ENCODE data around the gene OR6S1. TPM values are rescaled to one million over a fixed set of nuclear protein-coding genes. Genes with fewer than 3 reads are reported as not detected.
A peak's percentile ranks its signal among the peaks of the same experiment; 100 is the strongest.
"Not testable (repeated sequence)": the region's sequence is repeated elsewhere in the genome, so short reads cannot be mapped to it uniquely, and the experiment has no call there.

OR6S1 gene
- total RNA-seq, 2 donors from 2014 or later = not detected

DNA sequence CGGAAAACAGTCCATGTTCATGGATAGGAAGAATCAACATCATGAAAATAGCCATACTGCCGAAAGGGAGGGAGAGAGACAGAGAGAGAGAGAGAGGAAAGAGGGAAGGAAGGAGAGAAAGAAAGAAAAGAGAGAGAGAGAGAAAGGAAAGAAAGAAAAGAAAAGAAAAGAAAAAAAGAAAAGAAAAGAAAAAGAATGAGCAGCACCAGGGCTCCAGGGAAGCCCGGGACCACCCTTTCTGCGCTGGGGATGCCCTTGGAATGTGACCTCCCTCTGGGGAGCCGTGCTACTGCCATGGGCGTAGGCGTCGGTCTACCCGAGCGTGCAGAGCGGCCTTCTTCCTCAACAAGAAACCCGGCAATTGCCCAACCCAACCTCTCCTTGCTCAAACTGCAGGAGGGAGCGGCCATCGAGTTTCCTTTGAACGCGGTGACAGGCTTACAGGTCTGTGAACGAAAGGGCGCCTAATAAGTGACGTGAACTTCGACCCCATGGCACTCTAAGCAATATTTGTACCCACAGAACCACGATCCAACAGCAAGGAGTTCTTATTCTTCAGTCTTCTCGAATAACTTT, 16.9 kb downstream of the OR6S1 start:
- H3K4me3 ChIP-seq = no peak overlapping the region
- WGBS = 16% methylated on average over 22 of the region's 22 CpGs
- intact Hi-C loops (cut with DNase I) = no loop called here
- H3K27ac ChIP-seq = no peak overlapping the region
- TF ChIP-seq POLR2AphosphoS5 (IDR thresholded peaks at IDR 0.05) (no peak), CTCF (IDR thresholded peaks at IDR 0.05) (no peak), POLR2A (IDR thresholded peaks at IDR 0.05) (no peak)
- H3K27me3 ChIP-seq (replicated peaks; ENCODE audit: insufficient read depth) = no peaks in the 10 kb centered on the region
- no peaks in the 10 kb centered on the region for H3K36me3 ChIP-seq
- no peaks in the 10 kb centered on the region for H3K4me1 ChIP-seq (replicated peaks)
- no peaks in the 10 kb centered on the region for H3K9me3 ChIP-seq
- DNase-seq (ENCODE audit: low spot score) = peak; percentile 20

- TF ChIP-seq POLR2AphosphoS5 (IDR thresholded peaks at IDR 0.05) = no peak
- TF ChIP-seq CTCF (IDR thresholded peaks at IDR 0.05) = no peak
- TF ChIP-seq POLR2A (IDR thresholded peaks at IDR 0.05) = no peak
- intact Hi-C loops (cut with DNase I) = no loop called here
- WGBS = 68% methylated on average over 15 of the region's 15 CpGs
Observed at GRCh38 chr14:20623798-20624197, 17.7 kb downstream of the OR6S1 start.

GRCh38 chr14:20622816-20623291, 18.6 kb downstream of the OR6S1 start:
- H3K27ac ChIP-seq = no peak overlapping the region
- H3K9me3 ChIP-seq = no peaks in the 10 kb centered on the region
- H3K27me3 ChIP-seq (replicated peaks; ENCODE audit: insufficient read depth) = no peaks in the 10 kb centered on the region
- H3K36me3 ChIP-seq = no peaks in the 10 kb centered on the region
- H3K4me1 ChIP-seq (replicated peaks) = no peaks in the 10 kb centered on the region
- DNase-seq (ENCODE audit: low spot score) = no peak
- intact Hi-C loops (cut with DNase I) = no loop called here
- no peak overlapping the region for H3K4me3 ChIP-seq
- TF ChIP-seq POLR2AphosphoS5 (IDR thresholded peaks at IDR 0.05) = no peak
- TF ChIP-seq POLR2A (IDR thresholded peaks at IDR 0.05) = no peak
- no peak for TF ChIP-seq CTCF (IDR thresholded peaks at IDR 0.05)
- WGBS = 41% methylated on average over 29 of the region's 29 CpGs

More at GRCh38 chr14:20623798-20624197, 17.7 kb downstream of the OR6S1 start:
- Histone ChIP-seq H3K27ac (no peak overlapping the region), H3K4me3 (no peak overlapping the region), H3K27me3 (replicated peaks; ENCODE audit: insufficient read depth) (no peaks in the 10 kb centered on the region), H3K36me3 (no peaks in the 10 kb centered on the region), H3K4me1 (replicated peaks) (no peaks in the 10 kb centered on the region), H3K9me3 (no peaks in the 10 kb centered on the region)
- DNase-seq (ENCODE audit: low spot score) = no peak

DNA sequence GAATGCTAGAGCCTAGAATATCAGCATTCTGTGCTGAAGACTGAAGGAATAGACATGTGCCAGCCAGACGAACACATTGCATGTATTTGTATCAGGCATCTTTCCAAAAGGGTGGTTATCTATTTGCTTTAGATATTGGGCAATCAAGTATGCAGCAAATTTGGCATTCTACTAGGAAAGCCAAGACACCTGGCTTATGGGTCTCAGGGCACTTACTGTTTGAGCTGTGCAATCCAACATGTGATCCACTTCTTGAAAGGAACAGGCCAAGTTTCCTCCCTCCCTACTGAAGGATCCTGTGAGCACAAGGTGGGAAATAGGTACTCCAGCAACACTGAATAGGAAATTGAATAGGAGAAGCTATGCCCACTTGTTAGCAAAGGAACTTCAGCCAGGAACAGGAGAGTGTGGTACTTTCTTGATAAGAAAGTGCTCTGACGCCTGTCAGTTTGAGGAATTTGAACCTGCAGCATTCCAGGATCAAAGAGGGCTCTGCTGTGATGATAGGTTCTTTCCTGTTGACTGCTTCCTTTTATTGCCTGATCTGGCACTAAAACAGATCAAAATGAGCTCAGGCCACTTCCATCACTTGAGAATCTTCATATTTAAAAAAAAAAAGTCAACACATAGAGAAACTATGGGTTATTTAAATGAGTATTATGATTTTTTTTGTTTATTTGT, 20.6 kb downstream of the OR6S1 start:
- intact Hi-C loops (cut with DNase I) = no loop called here

DNA sequence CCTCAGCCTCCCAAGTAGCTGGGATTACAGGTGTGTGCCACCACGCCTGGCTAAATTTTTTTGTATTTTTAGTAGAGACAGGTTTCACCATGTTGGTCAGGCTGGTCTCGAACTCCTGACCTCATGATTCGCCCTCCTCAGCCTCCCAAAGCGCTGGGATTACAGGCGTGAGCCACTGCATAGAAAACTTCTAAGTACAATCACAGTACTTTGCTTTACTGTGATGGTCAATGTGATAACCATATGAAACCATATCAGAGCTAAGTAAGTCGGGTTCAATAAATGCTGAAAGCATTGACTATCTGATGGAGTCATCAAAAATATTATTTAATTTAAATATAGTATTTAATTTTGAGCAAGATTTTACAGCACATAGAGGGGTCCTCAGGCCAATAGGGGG, 21.8 kb downstream of the OR6S1 start:
- not testable (repeated sequence) for H3K9me3 ChIP-seq; H3K27ac ChIP-seq; H3K4me1 ChIP-seq (replicated peaks); H3K4me3 ChIP-seq; H3K36me3 ChIP-seq; H3K27me3 ChIP-seq (replicated peaks; ENCODE audit: insufficient read depth); DNase-seq (ENCODE audit: low spot score)
- 93% methylated on average over 6 of the region's 6 CpGs for WGBS
- intact Hi-C loops (cut with DNase I) = loop anchor here (10.0 kb wide), 1 partner anchor 475 kb away; the partner anchor contains the start of gene ZNF219

More for the DNA sequence above, 20.6 kb downstream of the OR6S1 start:
- no peak overlapping the region for H3K4me3 ChIP-seq
- no peaks in the 10 kb centered on the region for H3K9me3 ChIP-seq
- no peak for DNase-seq (ENCODE audit: low spot score)
- TF ChIP-seq POLR2A (IDR thresholded peaks at IDR 0.05) (no peak), POLR2AphosphoS5 (IDR thresholded peaks at IDR 0.05) (peak; percentile 5)
- H3K27ac ChIP-seq = no peak overlapping the region
- no peaks in the 10 kb centered on the region for H3K4me1 ChIP-seq (replicated peaks)
- no peaks in the 10 kb centered on the region for H3K27me3 ChIP-seq (replicated peaks; ENCODE audit: insufficient read depth)
- 58% methylated on average over 2 of the region's 2 CpGs for WGBS
- no peaks in the 10 kb centered on the region for H3K36me3 ChIP-seq
